Mesothelial cell of epicardium (in vitro differentiated cells): ENCODE results near the gene DAAM1. TPM values are rescaled to one million over a fixed set of nuclear protein-coding genes. Genes with fewer than 3 reads are reported as not detected.

Experiments used
- DNase-seq, 2 experiments: peaks; one replicate each; pipeline ENCODE4 v3.0.0; 2021; ENCODE audit warnings: low spot score in 2 of 2; ENCODE audit not compliant: unreplicated experiment in 2 of 2
- H3K27ac Mint-ChIP-seq: 2 replicates; pipeline ENCODE4 v1.8.0; 2021; ENCODE audit warnings: mixed read lengths
- H3K27me3 Mint-ChIP-seq: 2 replicates; pipeline ENCODE4 v1.8.0; 2021; ENCODE audit warnings: low read depth, mixed read lengths
- H3K36me3 Mint-ChIP-seq: 2 replicates; pipeline ENCODE4 v1.8.0; 2021; ENCODE audit warnings: mixed read lengths
- H3K4me1 Mint-ChIP-seq: 2 replicates; pipeline ENCODE4 v1.8.0; 2021; ENCODE audit warnings: mixed read lengths
- H3K4me3 Mint-ChIP-seq: 2 replicates; pipeline ENCODE4 v1.8.0; 2021; ENCODE audit warnings: mild to moderate bottlenecking, moderate library complexity, mixed read lengths
- H3K9me3 Mint-ChIP-seq: 2 replicates; pipeline ENCODE4 v1.8.0; 2021; ENCODE audit warnings: mixed read lengths
- total RNA-seq: library from RNA; stranded (reverse); gene quantifications from 3 replicates; pipeline ENCODE4 v1.2.1, GENCODE V29; 2021
- TF ChIP-seq, protein P1 (sequence below): fragments of 200-600 bp; sonication (generic); IDR thresholded peaks from one replicate; pipeline ENCODE4 v1.5.0; 2021; ENCODE audit warnings: antibody characterized with exemption; ENCODE audit not compliant: unreplicated experiment

The DAAM1 gene
- total RNA-seq, 1 donor from 2014 or later, result 44.2 TPM

DNA sequence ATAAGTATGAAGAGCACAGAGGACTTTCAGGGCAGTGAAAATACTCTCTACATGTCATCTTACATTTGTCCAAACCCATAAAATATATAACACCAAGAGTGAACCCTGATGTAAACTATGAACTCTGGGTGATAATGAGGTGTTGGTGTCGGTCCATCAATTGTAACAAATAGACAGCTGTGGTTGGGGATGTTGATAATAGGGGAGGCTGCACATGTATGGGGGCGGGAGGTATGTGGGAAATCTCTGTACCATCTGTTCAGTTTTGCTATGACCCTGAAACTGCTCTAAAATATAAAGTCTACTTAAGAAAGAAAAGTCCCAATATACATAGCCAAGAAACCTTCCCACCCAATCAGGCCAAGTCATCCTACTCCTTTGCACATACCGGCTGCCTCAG is 188.2 kb downstream of the DAAM1 start:
- H3K27me3 Mint-ChIP-seq, result no peaks in the 10 kb centered on the region
- H3K9me3 Mint-ChIP-seq, result peaks cover 10% of the 10 kb centered on the region
- no peaks in the 10 kb centered on the region for H3K36me3 Mint-ChIP-seq
- TF ChIP-seq, protein P1, sequence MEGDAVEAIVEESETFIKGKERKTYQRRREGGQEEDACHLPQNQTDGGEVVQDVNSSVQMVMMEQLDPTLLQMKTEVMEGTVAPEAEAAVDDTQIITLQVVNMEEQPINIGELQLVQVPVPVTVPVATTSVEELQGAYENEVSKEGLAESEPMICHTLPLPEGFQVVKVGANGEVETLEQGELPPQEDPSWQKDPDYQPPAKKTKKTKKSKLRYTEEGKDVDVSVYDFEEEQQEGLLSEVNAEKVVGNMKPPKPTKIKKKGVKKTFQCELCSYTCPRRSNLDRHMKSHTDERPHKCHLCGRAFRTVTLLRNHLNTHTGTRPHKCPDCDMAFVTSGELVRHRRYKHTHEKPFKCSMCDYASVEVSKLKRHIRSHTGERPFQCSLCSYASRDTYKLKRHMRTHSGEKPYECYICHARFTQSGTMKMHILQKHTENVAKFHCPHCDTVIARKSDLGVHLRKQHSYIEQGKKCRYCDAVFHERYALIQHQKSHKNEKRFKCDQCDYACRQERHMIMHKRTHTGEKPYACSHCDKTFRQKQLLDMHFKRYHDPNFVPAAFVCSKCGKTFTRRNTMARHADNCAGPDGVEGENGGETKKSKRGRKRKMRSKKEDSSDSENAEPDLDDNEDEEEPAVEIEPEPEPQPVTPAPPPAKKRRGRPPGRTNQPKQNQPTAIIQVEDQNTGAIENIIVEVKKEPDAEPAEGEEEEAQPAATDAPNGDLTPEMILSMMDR, result no peak
- peaks cover 3% of the 10 kb centered on the region for H3K4me1 Mint-ChIP-seq
- H3K4me3 Mint-ChIP-seq, result no peak overlapping the region
- H3K27ac Mint-ChIP-seq, result no peak overlapping the region
- DNase-seq, result no peak

DNA sequence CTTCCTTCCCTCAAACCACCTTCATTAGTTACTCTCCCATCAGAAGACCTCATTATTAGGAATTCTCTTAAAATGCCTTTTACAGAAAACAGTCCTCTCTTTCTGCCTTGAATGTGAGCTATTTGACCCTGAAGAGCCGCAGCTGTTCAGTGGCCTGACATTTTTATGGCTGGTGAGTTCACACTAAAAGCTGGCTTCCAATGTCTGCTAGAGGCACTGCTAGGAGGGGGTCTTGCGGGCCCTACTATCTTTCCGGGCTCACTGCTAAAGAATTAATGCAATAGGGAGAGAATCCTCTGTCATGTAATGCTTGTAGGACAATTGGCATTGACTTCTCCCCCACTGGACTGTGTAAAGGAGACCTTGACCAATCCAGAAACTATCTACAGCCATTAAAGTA is 189.0 kb downstream of the DAAM1 start:
- Mint-ChIP-seq H3K9me3 (peaks cover 15% of the 10 kb centered on the region), H3K36me3 (no peaks in the 10 kb centered on the region), H3K27ac (peak overlapping the region; percentile 6), H3K4me1 (peaks cover 3% of the 10 kb centered on the region), H3K4me3 (no peak overlapping the region), H3K27me3 (no peaks in the 10 kb centered on the region)
- TF ChIP-seq, protein P1, result no peak
- DNase-seq, result no peak

DNA sequence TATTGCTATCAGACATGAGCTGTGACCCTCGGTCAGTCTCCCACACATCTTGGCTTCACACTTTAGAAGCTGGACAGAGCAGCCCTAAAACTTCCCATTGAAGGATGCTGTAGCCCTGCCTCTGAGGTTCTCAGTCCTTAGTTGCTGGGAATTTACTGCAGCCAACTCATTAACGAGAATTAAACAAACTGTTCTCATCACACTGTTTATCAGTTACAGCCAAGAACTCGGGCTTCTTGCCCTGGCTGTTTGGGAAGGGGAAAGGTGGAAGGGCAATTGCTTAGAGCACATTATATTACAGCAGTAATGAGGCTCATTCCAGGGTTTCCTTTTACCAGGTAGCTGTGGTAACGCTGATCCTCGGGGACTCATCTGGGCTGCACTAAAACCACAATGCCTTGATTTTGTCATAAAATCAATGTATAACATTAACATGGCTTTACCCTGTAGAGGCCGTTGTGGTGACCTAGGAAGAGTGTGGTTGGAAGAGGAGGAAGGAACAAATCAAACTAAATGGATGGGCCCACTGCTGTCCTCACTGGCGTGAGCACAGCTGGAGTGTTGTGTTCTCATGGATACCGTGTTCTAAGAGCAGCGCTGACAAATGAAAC is 189.6 kb downstream of the DAAM1 start:
- no peak overlapping the region for H3K4me3 Mint-ChIP-seq
- peaks cover 3% of the 10 kb centered on the region for H3K4me1 Mint-ChIP-seq
- no peak overlapping the region for H3K27ac Mint-ChIP-seq
- peaks cover 21% of the 10 kb centered on the region for H3K9me3 Mint-ChIP-seq
- TF ChIP-seq, protein P1, result no peak
- DNase-seq, result no peak
- H3K27me3 Mint-ChIP-seq, result no peaks in the 10 kb centered on the region
- H3K36me3 Mint-ChIP-seq, result no peaks in the 10 kb centered on the region

DNA sequence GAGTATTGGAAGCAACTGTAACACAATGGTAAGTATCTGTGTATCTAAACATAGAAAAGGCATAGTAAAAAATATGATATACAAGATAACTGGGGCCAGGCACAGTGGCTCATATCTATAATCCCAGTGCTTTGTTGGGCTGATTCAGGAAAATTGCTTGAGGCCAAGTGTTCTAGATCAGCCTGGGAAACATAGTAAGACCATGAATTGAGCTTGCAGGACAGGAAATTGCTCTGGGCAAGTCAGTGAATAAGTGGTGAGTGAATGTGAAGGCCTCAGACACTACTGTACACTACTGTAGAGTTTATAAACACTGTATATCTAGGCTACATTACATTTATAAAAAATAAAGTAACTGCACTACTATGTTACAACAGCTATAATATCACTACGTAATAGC is 201.5 kb downstream of the DAAM1 start:
- H3K4me3 Mint-ChIP-seq, result no peak overlapping the region
- no peaks in the 10 kb centered on the region for H3K4me1 Mint-ChIP-seq
- no peak for DNase-seq
- H3K9me3 Mint-ChIP-seq, result peaks cover 21% of the 10 kb centered on the region
- TF ChIP-seq, protein P1, result no peak
- H3K36me3 Mint-ChIP-seq, result peaks cover 9% of the 10 kb centered on the region
- no peaks in the 10 kb centered on the region for H3K27me3 Mint-ChIP-seq
- H3K27ac Mint-ChIP-seq, result no peak overlapping the region

DNA sequence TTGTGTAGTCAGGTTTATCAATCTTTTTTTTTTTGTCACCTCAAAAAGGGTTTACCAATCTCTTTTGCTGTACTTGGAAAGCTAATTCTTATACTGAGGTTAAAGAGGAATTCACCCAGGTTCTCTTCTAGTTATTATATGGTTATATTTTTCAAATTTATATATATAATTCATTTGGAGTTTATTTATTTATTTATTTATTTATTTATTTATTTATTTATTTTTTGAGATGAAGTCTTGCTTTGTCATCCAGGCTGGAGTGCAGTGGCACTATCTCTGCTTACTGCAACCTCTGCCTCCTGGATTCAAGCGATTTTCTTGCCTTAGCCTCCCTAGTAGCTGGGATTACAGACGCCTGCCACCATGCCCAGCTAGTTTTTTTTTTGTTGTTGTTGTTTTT is 202.9 kb downstream of the DAAM1 start:
- Mint-ChIP-seq H3K9me3 (peaks cover 12% of the 10 kb centered on the region), H3K36me3 (peaks cover 4% of the 10 kb centered on the region), H3K27ac (no peak overlapping the region), H3K27me3 (no peaks in the 10 kb centered on the region), H3K4me3 (no peak overlapping the region), H3K4me1 (no peaks in the 10 kb centered on the region)
- no peak for DNase-seq
- TF ChIP-seq, protein P1, result no peak

DNA sequence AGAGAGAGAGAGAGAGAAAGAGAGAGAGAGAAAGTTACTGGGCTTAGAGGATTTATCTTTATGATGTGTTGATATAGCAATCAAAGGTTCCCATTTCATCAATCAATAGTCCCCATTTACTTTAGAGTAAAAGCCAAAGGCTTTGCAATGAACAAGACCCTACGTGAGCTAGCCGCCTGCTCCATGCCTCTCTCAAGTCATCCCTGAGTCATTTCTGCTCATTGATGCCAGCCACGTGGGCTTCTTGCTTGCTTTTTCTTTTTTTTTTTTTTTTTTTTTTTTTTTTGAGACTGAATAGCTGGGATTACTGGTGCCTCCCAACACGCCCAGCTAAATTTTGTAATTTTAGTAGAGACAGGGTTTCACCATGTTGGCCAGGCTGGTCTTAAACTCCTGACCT is 205.8 kb downstream of the DAAM1 start:
- H3K4me1 Mint-ChIP-seq, result no peaks in the 10 kb centered on the region
- peaks cover 7% of the 10 kb centered on the region for H3K9me3 Mint-ChIP-seq
- no peak overlapping the region for H3K27ac Mint-ChIP-seq
- no peak for DNase-seq
- no peaks in the 10 kb centered on the region for H3K27me3 Mint-ChIP-seq
- H3K4me3 Mint-ChIP-seq, result no peak overlapping the region
- H3K36me3 Mint-ChIP-seq, result no peaks in the 10 kb centered on the region
- TF ChIP-seq, protein P1, result no peak
